ENCODE data around the gene PABPN1. TPM values are rescaled to one million over a fixed set of nuclear protein-coding genes. Genes with fewer than 3 reads are reported as not detected.

The PABPN1 gene
- total and polyA plus RNA-seq, 2 of the 13 experiments (the other 11 are each of a cell fraction or from before 2014, with no cell fraction given): 233 to 524 TPM

- peak; percentile 64; the same call in 1 of the 2 replicates for TF ChIP-seq BCL6 (CRISPR knock-in tag; IDR thresholded peaks at IDR 0.05)
- TF ChIP-seq, protein P1, sequence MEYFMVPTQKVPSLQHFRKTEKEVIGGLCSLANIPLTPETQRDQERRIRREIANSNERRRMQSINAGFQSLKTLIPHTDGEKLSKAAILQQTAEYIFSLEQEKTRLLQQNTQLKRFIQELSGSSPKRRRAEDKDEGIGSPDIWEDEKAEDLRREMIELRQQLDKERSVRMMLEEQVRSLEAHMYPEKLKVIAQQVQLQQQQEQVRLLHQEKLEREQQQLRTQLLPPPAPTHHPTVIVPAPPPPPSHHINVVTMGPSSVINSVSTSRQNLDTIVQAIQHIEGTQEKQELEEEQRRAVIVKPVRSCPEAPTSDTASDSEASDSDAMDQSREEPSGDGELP (IDR thresholded peaks at IDR 0.05; ENCODE audit: borderline replicate concordance, low read depth): no peak; the same call in 1 of the 2 replicates
- TF ChIP-seq RBAK (CRISPR knock-in tag; IDR thresholded peaks at IDR 0.05): peak; percentile 54; the same call in 1 of the 2 replicates
- TF ChIP-seq TSC22D2 (CRISPR knock-in tag; IDR thresholded peaks at IDR 0.05; ENCODE audit: borderline replicate concordance): peak; percentile 96
- TF ChIP-seq SSRP1 (CRISPR knock-in tag; IDR thresholded peaks at IDR 0.05): no peak
- peak; percentile 91 for TF ChIP-seq ZNF761 (CRISPR knock-in tag; conservative IDR thresholded peaks at IDR 0.05)
- TF ChIP-seq ZNF747 (CRISPR knock-in tag; IDR thresholded peaks at IDR 0.05; ENCODE audit: borderline replicate concordance): peak; percentile 90; the same call in 1 of the 2 replicates
- TF ChIP-seq ZNF713 (CRISPR knock-in tag; IDR thresholded peaks at IDR 0.05): no peak
- TF ChIP-seq ZFP36L2 (CRISPR knock-in tag; IDR thresholded peaks at IDR 0.05): 0 out of 2 replicates have a peak, but pooled peaks have one; percentile 46
- TF ChIP-seq HIVEP1 (CRISPR knock-in tag; IDR thresholded peaks at IDR 0.05): peak; percentile 51; the same call in 1 of the 2 replicates
- TF ChIP-seq SMC3 (IDR thresholded peaks at IDR 0.05; ENCODE audit: low read length): no peak
- TF ChIP-seq ZSCAN31 (CRISPR knock-in tag; IDR thresholded peaks at IDR 0.05; ENCODE audit: low read depth): peak; percentile 87
- TF ChIP-seq BRCA1 (CRISPR knock-in tag; IDR thresholded peaks at IDR 0.05): peak; percentile 72; the same call in 1 of the 2 replicates
- no peak; the same call in 1 of the 2 replicates for TF ChIP-seq ISX (CRISPR knock-in tag; conservative IDR thresholded peaks at IDR 0.05)
- peak; percentile 93 for TF ChIP-seq TARDBP (CRISPR knock-in tag; IDR thresholded peaks at IDR 0.05)
- peak; percentile 84; the same call in 1 of the 2 replicates for TF ChIP-seq TBP (CRISPR knock-in tag; IDR thresholded peaks at IDR 0.05)
- no peak for TF ChIP-seq PCBP2 (optimal IDR thresholded peaks at IDR 0.05; ENCODE audit: low read depth, low read length, poor library complexity, severe bottlenecking)
- TF ChIP-seq SOX13 (IDR thresholded peaks at IDR 0.05): peak; percentile 77; the same call in 1 of the 2 replicates
- TF ChIP-seq SOX13 (CRISPR knock-in tag; conservative IDR thresholded peaks at IDR 0.05 in 1 of 2, IDR thresholded peaks at IDR 0.05 in 1 of 2): peak in 1 of 2 experiments; percentile 76; a peak in 1 of 4 replicates
- no peak for TF ChIP-seq MLLT10 (CRISPR knock-in tag; IDR thresholded peaks at IDR 0.05)
- peak; percentile 98 for TF ChIP-seq HOXA3 (CRISPR knock-in tag; IDR thresholded peaks at IDR 0.05)
- TF ChIP-seq RFX5 (IDR thresholded peaks at IDR 0.05; ENCODE audit: low read depth, low read length): peak; percentile 73
- no peak for TF ChIP-seq ATF4 (CRISPR knock-in tag; IDR thresholded peaks at IDR 0.05)
- peak; percentile 54 for TF ChIP-seq KLF6 (CRISPR knock-in tag; IDR thresholded peaks at IDR 0.05)
- peak; percentile 91 for TF ChIP-seq U2AF1 (optimal IDR thresholded peaks at IDR 0.05; ENCODE audit: low read depth, low read length)
- TF ChIP-seq ZSCAN20 (CRISPR knock-in tag; IDR thresholded peaks at IDR 0.05; ENCODE audit: borderline replicate concordance): no peak; the same call in 1 of the 2 replicates
- peak; percentile 64 for TF ChIP-seq MED8 (CRISPR knock-in tag; IDR thresholded peaks at IDR 0.05; ENCODE audit: insufficient replicate concordance)
- 0 out of 2 replicates have a peak, but pooled peaks have one; percentile 53 for TF ChIP-seq ZSCAN25 (CRISPR knock-in tag; IDR thresholded peaks at IDR 0.05)
- peak; percentile 94 for TF ChIP-seq TERF1 (CRISPR knock-in tag; IDR thresholded peaks at IDR 0.05)
- TF ChIP-seq KLF13 (CRISPR knock-in tag; IDR thresholded peaks at IDR 0.05): no peak
These were observed 19.8 kb upstream of the PABPN1 start (continued) for GRCh38 chr14:23301288-23301968.
